ENCODE measurements around the gene VARS2.

GRCh38 chr6:30970946-30971345, 56.9 kb downstream of the VARS2 start:
- TF ChIP-seq POLR2A (IDR thresholded peaks at IDR 0.05) (no peak), CTCF (IDR thresholded peaks at IDR 0.05 in 8 of 11, conservative IDR thresholded peaks at IDR 0.05 in 3 of 11) (no peak), POLR2AphosphoS5 (IDR thresholded peaks at IDR 0.05) (no peak)
